H1 (cell line): ENCODE data around the gene FBXL16.

Experiments
- CTCF ChIP-seq, 3 experiments: IDR thresholded peaks; 1 replicate in 2 of 3; 2 replicates in 1 of 3; pipeline versions ENCODE4 v1.5.1 to v1.6.1; 2011; ENCODE audit warnings: low read length in 3 of 3, mild to moderate bottlenecking in 3 of 3, inconsistent platforms in 2 of 3, low read depth in 1 of 3, moderate library complexity in 1 of 3; ENCODE audit not compliant: insufficient read depth in 1 of 3; ENCODE audit errors: control extremely low read depth in 1 of 3
- EP300 ChIP-seq, 2 experiments: IDR thresholded peaks; 1 replicate in 1 of 2; 2 replicates in 1 of 2; pipeline ENCODE4 v1.6.1; 2011 to 2012; ENCODE audit warnings: low read depth in 2 of 2, low read length in 2 of 2, mild to moderate bottlenecking in 2 of 2, borderline replicate concordance in 1 of 2, inconsistent platforms in 1 of 2, moderate library complexity in 1 of 2
- HDAC2 ChIP-seq, 2 experiments: fragments of 300-600 bp in 1 of 2; sonication (generic) in 1 of 2; IDR thresholded peaks; 2 replicates each; pipeline ENCODE4 v1.6.1; 2011 to 2012; ENCODE audit warnings: low read depth in 2 of 2, low read length in 2 of 2, mild to moderate bottlenecking in 2 of 2, moderate library complexity in 2 of 2, borderline replicate concordance in 1 of 2, inconsistent platforms in 1 of 2
- JUND ChIP-seq: IDR thresholded peaks from 2 replicates; pipeline ENCODE4 v1.6.1; 2011; ENCODE audit warnings: mild to moderate bottlenecking, improper control_type of control experiment, low read length
- KDM5A ChIP-seq: fragments of 200-600 bp; IDR thresholded peaks from 2 replicates; pipeline ENCODE4 v1.7.1; 2012; ENCODE audit warnings: mild to moderate bottlenecking, low read length, inconsistent platforms, mixed read lengths
- POLR2A ChIP-seq, 2 experiments: IDR thresholded peaks; 1 replicate in 1 of 2; 2 replicates in 1 of 2; pipeline ENCODE4 v1.6.1; 2011; ENCODE audit warnings: low read depth in 2 of 2, low read length in 2 of 2, mild to moderate bottlenecking in 2 of 2; ENCODE audit errors: control extremely low read depth in 1 of 2
- RAD21 ChIP-seq, 2 experiments: IDR thresholded peaks in 1 of 2; conservative IDR thresholded peaks in 1 of 2; 2 replicates each; pipeline ENCODE4 v1.6.1; 2011; ENCODE audit warnings: low read depth in 2 of 2, low read length in 2 of 2, improper control_type of control experiment in 1 of 2, inconsistent platforms in 1 of 2, mild to moderate bottlenecking in 1 of 2, moderate library complexity in 1 of 2
- SP1 ChIP-seq: IDR thresholded peaks from 2 replicates; pipeline ENCODE4 v1.6.1; 2011; ENCODE audit warnings: low read depth, low read length
- TAF1 ChIP-seq: IDR thresholded peaks from 2 replicates; pipeline ENCODE4 v1.6.1; 2011; ENCODE audit warnings: mild to moderate bottlenecking, low read depth, low read length
- YY1 ChIP-seq: IDR thresholded peaks from 2 replicates; pipeline ENCODE4 v1.6.1; 2011; ENCODE audit warnings: low read depth, mild to moderate bottlenecking, low read length
- TF ChIP-seq, protein P1 (sequence below): IDR thresholded peaks from 2 replicates; pipeline ENCODE4 v1.6.1; 2011; ENCODE audit warnings: low read depth, mild to moderate bottlenecking, low read length; ENCODE audit not compliant: insufficient read depth

DNA sequence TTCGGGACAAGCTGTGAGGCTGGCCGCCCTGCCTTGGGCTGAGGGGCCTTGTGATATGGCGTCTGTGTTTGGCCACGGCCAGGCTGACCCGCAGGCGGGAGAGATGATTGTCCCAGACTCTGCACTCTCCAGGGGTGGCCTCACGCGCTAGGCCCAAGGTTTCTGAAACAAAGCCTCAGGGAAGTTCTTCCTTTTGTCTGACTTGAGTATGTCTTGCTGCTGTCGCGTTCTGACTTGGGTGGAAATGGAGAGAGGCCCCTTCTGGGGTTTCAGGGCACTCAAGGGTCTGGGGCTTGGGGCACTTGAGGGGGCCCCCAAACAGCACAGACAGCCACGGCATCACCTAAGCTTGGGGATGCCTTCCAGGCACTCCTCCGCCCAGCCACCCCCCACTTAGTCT, 5.5 kb upstream of the FBXL16 start:
- TF ChIP-seq EP300 (IDR thresholded peaks at IDR 0.05; ENCODE audit: borderline replicate concordance in 1 of 2, low read depth in 2 of 2, low read length in 2 of 2) (no peak), CTCF (IDR thresholded peaks at IDR 0.05; ENCODE audit: control extremely low read depth in 1 of 3, insufficient read depth in 1 of 3, low read depth in 1 of 3, low read length in 3 of 3) (no peak), RAD21 (IDR thresholded peaks at IDR 0.05 in 1 of 2, conservative IDR thresholded peaks at IDR 0.05 in 1 of 2; ENCODE audit: low read depth in 2 of 2, low read length in 2 of 2) (no peak), TAF1 (no peak), JUND (no peak), POLR2A (IDR thresholded peaks at IDR 0.05; ENCODE audit: control extremely low read depth in 1 of 2, low read depth in 2 of 2, low read length in 2 of 2) (no peak), SP1 (no peak), YY1 (no peak), KDM5A (no peak), HDAC2 (IDR thresholded peaks at IDR 0.05; ENCODE audit: borderline replicate concordance in 1 of 2, low read depth in 2 of 2, low read length in 2 of 2) (peak in 1 of 2 experiments; percentile 49; a peak in 2 of 4 replicates)
- TF ChIP-seq, protein P1, sequence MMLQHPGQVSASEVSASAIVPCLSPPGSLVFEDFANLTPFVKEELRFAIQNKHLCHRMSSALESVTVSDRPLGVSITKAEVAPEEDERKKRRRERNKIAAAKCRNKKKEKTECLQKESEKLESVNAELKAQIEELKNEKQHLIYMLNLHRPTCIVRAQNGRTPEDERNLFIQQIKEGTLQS = no peak
